NCI-H2081 treated with DMSO at 0.1 percent for 48 hours (cell line): Measurements from ENCODE around the gene HIF1AN.

Source experiments
- DNase-seq: peaks from one replicate; lab custom pipeline; 2025; lab: John Stamatoyannopoulos, UW

HIF1AN gene

DNA sequence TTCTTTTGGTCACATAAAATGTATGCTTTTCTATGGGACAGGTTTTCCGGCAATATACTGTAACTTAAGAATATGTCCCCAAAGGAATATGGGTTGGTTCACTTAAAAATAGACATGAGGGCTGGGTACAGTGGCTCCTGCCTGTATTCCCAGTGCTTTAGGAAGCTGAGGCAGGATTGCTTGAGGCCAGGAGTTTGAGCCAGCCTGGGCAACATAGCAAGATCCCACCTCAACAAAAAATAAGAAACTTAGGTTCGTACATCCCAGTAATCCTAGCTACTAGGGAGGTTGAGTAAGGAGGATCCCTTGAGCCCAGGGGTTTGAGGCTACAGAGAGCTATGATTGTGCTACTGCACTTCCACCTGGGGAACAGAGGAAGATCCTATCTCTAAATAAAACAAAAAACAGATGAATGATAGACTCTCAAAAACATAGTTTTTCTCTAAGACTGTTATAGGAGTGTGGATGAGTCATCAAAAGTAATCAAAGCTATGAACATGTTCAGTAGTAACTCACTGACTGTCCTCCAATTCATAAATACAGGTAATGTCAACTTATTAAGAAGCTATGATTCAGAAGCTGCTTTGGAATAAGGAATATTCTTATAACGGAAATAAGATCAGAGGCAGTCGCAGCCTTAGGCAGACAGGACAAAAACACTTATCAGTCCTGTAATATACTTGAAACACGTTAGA, 13.5 kb upstream of the HIF1AN start:
- no peak for DNase-seq

DNA sequence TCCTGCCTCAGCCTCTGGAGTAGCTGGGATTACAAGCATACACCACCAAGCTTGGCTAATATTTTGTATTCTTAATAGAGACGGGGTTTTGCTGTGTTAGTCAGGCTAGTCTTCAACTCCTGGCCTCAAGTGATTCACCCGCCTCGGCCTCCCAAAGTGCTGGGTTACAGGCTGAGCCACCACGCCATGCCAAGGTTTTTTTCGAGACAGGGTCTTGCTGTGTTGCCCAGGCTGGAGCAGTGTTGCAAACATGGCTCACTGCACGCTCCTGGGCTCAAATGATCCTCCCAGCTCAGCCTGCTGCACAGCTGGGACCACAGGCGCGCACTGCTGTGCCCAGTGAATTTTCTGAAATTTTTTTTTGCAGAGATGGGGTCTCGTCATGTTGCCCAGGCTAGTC, 12.8 kb upstream of the HIF1AN start:
- DNase-seq, result no peak

DNA sequence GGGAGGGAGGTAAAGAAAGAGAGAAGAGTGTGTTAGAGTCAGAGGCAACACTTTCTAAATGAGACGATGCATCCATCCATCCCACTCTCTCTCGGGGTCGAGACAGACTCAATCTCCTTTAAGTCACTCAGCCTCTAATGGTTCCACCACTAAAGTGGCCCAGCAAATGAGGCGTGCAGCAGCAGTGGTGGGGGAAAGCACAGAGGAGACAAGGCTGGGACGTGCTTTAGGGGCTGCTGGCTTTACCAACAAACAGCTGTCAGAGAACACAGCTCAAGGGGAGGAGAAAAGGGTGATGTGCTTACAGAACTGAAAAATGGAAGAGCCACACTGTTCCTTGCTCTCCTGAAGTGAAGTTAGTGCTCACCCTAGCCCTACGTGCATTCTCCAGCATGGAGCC, 11.5 kb upstream of the HIF1AN start:
- DNase-seq, result no peak

DNA sequence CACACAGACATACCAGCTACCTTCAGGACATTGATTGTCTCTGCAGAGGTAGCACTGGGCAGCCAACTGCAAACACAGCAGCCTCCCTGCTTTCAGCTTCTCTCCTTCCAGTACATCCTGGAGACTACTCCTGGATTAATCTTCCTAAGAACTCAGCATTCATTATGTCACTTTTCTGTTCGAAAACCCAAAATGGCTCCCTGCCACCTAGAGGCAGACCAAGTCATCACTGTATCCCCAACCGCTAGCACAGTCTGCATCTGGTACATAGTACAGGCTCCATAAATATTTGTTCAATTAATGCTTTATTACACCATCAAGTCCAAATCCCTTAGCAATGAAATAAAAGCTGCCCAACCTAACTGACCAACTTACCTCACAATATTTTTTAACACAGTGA, 11.1 kb upstream of the HIF1AN start:
- DNase-seq, result no peak

DNA sequence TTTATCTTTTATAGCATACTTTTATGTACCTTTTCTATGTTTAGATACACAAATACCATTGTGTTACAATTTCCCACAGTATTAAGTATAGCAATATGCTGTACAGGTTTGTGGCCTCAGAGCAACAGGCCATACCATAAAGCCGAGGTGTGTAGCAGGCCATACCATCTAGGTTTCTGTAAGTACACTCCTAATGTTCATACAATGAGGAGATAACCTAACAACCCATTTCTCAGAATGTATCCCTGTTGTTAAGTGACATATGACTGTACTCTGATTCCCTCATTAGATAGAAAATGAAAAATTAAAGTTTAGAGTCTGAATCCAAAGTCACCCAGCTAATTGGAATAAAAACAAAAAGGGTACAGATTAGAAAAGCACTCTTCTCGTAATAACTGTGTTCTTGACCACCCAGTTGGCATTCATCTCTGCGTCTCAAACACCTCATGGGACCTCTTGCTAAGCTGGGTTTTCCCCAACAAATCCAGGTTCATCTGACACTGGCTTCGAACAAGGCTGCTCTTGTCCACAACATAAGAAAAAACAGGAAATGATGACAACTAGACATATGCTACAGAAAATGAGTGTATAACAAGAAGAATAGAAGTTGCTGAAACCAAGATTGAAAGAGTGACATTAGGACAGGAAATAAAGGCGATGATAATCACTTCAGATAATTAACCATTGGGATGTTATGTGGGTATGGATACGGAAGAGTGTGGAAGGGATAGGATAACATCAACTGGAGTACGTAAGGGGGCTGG, 7.4 kb upstream of the HIF1AN start:
- DNase-seq, result no peak

DNA sequence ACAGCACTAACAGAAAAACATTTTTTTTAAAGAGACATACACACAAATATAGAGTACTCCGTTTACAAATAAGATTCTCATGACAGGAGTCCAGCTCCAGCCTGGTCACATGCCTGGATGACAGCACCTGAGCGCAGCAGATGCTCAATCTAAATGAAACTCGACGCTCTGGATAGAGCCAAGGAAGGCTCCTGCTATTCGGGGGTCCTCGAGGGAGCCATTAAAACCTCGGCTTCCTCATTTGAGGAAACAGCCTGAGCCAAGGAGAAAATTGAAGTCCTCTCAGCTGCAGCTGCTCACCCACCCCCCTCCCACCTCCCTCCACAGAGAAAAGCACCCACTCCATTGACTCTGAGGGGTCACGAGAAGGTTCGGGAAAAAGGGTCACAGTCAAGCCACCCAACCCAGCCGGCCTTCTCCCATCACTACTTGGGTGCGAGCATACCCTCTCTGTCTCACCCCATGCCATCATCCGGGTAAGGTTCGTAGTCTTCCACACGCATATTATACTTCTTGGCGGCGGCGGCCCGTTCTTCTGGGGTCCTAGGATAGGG, 6.7 kb upstream of the HIF1AN start:
- DNase-seq, result no peak

DNA sequence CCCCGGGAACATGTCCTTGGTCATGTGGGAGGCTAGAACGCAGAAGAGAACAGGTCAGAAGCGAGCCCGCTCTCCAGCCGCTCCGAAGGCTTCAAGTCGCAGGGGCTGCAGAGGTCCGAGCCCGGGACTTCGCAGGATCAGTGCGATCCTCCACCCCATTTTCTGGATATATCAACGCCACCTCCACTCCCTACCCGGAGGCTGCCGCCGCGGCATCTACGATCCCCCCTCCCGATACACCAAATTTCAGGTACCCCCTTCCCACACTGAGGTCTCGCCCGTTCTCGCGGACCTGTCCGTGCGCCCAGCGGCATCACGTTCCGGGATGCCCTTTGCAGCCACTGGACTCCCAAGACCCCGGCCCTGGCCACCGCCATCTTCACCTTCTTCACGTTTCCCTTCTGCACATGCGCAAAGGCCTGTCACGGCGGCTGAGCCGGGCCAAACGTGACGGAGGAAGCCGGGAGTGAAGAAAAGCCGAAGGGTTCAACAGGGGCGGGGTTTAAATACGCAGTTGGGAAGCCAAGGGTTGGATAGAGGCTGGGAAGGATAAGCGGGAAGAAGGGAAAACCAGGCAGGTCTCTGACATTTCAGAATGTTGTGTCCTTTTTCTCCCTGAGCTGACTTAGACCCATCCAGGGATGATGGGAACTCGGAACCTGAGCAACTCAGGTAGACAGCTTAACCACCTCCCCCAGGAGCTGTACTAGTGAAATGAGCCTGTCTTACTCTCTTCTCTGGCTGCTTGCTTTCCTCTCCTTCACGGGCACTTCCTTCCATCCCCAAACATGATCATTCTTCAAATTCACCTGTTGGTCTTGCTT, 6.1 kb upstream of the HIF1AN start, which contains the start of gene NDUFB8:
TSS of gene NDUFB8 (minus strand) at position 397 of the 824 bp plus-strand sequence. CDS start at position 377, 20 bp downstream.
- DNase-seq, result peak; percentile 19

DNA sequence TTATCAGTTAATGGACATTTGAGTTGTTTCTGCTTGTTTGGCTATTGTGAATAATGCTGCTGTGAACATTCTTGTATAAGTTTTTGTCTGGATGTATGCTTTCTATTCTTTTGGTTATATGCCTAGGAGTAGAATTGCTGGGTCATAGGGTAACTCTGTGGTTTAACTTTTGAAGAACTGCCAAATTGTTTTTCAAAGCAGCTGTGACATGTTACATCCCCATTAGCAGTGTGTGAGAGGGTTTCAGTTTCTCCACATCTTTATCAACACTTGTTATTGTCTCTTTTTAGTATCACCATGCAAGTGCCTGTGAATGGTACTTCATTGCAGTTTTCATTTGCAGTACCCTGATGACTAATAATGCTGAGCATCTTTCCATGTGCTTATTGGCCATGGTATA, 4.0 kb upstream of the HIF1AN start:
- DNase-seq, result no peak

DNA sequence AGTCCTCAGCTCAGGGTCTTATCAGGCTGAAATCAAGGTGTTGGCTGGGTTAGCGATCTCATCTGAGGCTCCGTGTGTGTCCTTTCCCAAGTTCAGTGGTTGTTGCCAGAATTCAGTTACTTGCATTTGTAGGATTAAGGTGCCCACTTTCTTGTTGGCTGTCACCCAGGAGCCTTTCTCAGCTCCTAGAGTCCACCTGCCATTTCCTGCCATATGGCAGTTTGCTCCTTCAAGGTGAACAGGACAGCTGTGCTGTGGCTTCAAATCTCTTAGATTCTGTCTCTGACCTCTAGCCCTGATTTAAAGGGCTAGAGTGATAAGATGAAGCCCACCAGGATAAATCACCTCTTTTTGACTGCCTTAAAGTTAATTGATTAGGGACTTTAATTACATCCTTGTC, 1.0 kb upstream of the HIF1AN start:
- DNase-seq, result no peak

DNA sequence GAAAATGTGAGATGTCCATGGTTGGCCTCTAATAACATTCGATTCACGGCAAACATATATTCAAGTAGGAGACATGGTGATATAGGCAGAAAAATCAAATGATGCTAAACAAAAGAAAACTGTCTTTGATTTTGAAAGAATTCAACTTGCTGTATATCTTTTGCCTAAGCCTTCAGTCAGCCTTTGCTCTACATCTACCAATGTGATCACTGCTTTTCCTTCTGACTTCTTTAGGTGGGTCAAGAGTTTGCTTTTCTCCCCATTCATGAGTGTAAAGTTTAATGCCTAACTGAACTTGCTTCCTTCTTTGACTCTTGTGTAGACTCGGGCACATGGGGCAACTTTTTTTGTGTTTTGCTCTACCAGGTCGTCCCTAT, 417 bp upstream of the HIF1AN start:
- DNase-seq, result no peak

DNA sequence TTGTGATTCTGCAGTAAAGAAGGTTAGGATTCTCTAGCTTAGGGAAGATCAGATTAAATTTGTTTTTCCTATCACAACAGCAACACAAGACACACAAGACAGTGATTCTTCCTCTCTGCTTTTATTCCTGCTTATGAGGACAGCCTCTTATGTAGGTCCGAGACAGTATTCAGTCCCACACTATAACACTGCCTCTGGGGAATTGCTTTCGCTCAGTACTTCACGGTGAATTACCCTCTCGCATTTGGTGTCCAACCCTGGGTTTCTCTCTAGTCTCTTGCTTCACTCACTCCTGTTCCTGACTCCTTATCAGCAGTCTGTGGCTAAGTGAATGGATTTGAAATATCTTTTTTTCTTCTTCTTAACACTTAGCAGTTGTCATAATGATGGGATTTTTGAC, 1.7 kb downstream of the HIF1AN start:
- no peak for DNase-seq

DNA sequence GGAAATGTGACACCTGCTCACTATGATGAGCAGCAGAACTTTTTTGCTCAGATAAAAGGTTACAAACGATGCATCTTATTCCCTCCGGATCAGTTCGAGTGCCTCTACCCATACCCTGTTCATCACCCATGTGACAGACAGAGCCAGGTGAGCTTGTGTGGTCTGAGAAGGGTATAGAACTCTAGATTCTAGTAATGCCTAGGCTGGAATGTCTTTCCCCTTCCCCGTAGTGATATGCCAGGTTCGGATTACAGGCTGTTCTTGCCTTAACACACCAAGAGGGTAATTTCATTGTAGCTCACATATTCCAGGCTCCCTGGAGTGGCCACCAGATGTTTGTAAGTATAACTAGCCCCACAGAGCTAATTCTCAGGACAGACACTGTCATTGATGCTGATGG, 9.2 kb downstream of the HIF1AN start:
- no peak for DNase-seq

DNA sequence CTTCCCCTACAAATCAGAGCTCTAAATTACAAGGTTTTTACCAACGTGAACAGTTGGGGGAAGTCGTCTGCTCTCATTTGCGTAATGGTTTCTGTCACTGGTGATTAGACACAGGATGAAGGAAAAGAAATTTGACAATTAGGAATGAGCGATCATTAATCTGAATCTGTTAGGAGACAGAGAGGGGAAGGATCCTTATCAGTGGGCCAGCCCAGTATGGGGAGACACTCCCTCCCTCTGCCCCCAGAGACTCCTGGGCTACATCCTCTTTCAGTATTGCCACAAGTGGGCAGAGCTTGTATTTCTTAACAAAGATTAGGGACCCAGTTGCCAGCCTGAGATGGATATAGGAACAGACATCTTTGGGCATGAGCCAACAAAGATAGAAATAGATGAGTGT, 15.5 kb downstream of the HIF1AN start:
- DNase-seq, result no peak

DNA sequence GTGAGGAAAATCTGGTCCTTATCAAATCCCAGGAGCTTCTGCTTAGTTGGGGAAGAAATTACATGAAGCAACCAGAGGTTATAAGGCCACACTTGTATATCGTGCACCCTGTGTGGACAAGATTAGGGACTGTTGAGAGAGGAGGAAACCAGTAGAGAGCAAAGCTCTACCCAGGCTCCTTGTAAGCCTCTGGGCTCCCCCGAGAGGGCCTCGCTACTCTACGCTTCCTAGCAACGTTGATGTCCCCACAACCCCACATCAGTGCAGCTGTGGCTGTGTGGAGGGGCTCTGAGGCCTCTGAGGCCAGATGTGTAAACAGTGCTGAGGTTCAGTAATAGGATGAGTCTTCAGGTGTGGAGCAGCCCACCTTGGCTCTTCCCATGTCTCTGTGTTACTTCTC, 16.0 kb downstream of the HIF1AN start:
- no peak for DNase-seq

DNA sequence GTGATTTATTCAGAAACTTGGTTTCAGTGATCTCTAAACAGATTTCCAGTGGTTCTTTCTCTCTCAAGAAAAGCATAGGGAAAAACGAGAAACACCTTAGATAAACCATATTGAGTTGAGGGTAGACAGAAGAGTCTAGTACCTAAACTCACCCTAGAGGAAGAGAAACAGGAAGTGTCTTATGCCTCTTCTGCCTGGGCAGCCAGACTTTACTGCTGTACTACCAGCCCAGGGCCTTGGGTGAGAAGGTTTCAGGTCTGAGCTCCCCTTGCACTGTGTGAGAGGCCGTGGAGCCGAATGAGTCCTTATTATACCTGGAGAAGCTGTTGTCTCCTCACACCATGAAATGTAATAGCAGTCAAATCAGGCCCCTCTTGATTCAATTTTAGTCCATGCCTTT, 18.2 kb downstream of the HIF1AN start:
- DNase-seq, result no peak

DNA sequence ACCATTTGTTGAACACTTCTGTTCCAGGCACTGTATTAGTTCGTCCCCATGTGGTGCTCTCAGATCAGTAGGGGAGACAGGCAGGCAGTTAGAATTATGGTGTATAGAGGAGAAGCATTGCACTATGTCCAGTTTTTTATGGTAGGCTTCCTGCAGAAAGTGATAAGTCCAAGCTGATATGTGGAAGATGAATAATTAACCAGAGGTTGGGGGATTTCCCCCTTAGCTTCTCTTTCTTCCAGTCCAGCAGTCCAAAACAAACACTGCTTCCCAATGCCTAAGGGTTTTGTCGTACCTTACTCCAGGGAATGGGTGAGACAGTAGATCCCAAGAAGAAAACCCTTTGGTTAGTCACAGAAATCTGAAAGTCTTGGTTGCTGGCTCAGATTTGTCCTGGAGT, 19.2 kb downstream of the HIF1AN start:
- no peak for DNase-seq

DNA sequence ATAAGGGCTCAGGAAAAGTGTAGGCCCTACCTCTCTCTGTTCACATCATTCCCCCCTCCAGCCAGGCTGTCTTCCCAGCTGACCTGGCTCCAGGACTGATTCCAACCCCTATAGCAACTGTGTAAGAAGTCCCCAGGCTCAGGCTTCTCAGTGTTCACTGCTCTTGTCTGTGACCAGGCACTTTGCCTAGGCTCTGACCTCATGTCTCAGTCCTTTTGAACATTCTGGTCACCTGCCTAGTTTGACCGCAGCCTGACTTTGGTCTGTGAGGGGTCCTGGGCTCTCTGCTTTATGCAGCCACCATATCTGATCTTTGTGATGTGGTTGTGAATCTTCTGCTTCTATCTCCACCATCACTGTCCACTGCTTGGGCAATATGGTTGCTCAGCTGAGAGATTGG, 24.5 kb downstream of the HIF1AN start:
- no peak for DNase-seq

DNA sequence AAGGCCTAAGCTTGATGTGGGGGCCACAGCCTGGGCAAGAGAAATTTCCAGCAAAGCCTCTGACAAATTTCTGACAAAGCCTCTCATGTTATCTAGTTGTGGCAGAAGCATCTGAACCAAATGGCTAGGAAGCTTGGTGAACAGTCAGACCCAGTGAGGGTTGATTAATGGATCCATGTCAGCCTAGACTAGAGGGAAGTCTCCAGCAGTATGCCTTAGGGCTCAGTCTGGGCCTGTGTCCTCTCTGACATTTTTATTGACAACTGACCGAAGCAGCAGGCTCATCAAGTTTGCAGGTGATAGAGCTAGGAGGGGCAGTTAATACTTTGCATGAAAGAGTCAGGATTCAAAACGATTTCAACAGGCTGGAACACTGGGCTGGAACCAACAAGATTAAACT, 25.3 kb downstream of the HIF1AN start:
- DNase-seq, result no peak

DNA sequence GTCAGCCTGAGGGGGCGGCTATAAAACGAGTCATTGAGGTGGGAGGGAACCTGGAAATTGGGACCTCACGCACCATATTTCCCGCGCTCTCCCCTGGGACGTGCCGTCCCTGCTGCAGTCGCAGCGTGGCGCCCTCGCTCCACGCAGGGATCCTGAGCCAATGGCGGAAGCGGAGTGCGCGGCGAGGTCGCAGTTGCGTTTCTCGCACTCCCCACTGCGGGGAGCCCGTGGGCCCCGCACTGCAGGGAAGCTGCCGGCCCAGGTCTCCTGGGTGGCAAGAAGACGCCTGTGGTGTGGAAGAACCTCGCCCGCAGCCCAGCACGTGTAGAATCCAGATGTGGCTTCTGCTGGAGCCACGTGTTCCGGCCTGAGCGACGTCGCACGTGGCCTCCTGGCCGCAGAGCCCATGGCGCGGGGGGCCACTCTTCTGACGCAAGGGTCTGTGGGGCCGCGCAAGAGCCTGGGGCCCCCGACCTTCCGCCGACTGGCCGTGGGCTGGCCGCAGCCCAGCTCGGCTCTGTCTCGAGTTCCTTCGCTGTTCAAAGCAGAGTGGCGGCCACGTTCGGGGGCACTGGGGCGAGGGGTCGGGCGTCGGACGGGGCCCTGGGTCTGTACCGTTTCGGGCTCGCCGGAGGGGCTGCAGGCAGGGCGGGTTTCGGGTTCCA, 26.4 kb downstream of the HIF1AN start:
- DNase-seq, result no peak

DNA sequence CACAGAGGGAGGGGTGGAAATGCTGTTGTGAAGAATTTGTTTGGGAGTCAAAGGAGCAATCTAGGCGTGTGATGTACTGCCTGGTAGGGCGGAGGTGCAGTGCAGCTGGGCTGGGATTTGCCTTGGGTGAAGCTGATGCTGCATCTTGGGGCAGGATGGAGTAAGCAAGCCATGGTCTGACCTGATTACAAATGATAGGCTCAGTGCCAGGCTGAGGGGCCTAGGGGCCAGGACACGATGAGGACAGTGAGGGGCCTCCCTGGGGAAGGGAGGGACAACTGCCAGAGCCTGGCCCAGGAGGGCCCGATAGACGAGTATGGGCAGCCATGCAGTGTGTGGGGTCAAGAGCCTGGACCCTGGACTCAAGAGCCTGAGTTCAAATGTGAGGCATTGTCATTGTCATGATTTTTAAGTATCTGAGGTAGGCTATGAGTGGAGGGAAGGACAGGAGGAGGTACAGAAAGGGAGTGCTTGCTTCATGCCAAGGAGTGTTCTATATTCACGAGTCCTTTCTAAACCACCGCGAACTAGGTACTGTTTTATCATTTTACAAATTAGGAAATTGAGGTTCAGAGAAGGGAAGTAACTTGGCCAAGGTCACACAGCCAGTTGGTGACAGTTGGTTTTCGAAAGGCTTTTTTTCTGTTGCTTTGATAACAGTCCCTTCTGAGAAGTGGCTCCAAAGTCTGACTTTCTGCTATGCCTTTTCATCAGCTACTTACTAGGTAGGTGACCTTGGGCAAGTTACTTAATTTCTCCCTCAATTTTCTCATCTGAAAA, 29.7 kb downstream of the HIF1AN start:
- DNase-seq, result no peak

DNA sequence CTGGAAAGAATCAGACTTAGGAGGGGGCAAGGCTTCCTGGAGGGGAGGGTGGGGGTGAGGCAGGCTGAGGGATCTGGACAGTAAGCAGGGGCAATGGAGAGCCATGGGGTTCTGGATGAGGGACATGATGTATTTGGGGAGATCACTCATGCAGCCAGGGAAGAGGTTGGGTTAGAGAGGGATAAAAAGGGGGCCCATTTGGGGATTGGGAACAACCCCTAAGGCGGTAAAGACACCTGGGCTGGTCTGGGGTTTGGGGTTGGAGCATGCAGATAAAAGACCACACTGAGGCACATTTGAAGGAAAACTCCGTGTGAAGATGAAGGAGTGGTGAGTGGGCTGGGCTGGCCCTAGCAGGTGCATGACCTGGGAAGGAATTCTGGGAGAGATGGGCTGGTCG, 30.8 kb downstream of the HIF1AN start:
- no peak for DNase-seq
